KBM-7 (cell line): ENCODE results near the gene WNT5B.

ENCODE experiments used
- DNase-seq: peaks from one replicate; pipeline ENCODE4 v3.0.0-alpha.2; 2015
- in situ Hi-C: fragments of 300-500 bp; cut with MboI; formaldehyde crosslinking; loops from 2 replicates; pipeline ENCODE4 v1.14.3; 2020; ENCODE audit warnings: low sequenced_read_pairs, low pct_unique_long_range_greater_than_20kb, mixed read lengths

WNT5B gene

GRCh38 chr12:1628666-1629337, at the start of gene WNT5B:
WNT5B (plus strand) TSS chr12:1629231; CDS start chr12:1631355, 2,124 bp downstream.
- in situ Hi-C loops = loop anchor here (10.0 kb wide), 1 partner anchor 306 kb away; no protein-coding TSS in a partner anchor
- DNase-seq = no peak

GRCh38 chr12:1579651-1580435, 49.2 kb upstream of the WNT5B start:
- in situ Hi-C loops = loop anchor here (25.0 kb wide), 2 partner anchors 468 to 1018 kb away; no protein-coding TSS in a partner anchor
- DNase-seq = no peak

DNA sequence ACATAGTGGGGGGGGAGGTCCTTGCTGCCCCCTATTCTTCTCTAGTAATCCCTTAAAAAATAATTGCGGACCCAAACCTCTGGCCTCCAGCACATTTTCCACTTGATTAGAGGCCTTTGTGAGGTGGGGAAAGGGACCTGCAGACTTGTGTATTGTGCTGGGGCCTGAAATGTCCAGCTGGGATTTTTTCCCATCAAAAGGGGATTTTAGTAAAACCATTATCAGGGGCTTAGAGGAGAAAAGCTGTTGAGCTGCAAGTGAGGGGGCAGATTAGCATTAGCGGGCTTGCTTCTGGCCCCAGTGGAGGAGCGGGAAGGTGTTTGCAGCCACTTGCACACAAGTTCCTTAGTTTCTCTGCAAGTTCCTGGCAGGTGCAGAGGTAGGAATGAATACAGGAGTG, 48.5 kb upstream of the WNT5B start:
- in situ Hi-C loops = loop anchor here (25.0 kb wide), 2 partner anchors 468 to 1018 kb away; no protein-coding TSS in a partner anchor
- DNase-seq = no peak

- DNase-seq = no peak
- in situ Hi-C loops = loop anchor here (25.0 kb wide), 2 partner anchors 470 to 1020 kb away; no protein-coding TSS in a partner anchor
These were observed 46.9 kb upstream of the WNT5B start for GRCh38 chr12:1581973-1582708.

DNA sequence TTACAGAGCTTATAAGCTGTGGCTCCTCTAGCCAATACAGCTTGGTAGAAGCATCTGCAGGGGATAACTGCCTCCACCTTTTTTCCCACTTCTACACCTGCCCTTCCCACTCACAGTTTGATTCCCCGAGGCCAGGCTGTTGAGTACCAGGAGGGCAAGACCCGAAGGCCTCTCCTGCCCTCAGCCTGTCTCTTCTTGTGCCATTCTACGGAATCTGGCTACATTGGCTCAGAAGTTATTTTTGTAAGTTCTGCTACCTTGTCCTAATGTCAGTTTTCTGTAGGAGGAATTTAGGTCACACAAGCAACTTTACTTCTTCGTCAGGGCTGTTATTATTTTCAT, 46.4 kb upstream of the WNT5B start:
- in situ Hi-C loops = loop anchor here (25.0 kb wide), 2 partner anchors 470 to 1020 kb away; no protein-coding TSS in a partner anchor
- DNase-seq = no peak

DNA sequence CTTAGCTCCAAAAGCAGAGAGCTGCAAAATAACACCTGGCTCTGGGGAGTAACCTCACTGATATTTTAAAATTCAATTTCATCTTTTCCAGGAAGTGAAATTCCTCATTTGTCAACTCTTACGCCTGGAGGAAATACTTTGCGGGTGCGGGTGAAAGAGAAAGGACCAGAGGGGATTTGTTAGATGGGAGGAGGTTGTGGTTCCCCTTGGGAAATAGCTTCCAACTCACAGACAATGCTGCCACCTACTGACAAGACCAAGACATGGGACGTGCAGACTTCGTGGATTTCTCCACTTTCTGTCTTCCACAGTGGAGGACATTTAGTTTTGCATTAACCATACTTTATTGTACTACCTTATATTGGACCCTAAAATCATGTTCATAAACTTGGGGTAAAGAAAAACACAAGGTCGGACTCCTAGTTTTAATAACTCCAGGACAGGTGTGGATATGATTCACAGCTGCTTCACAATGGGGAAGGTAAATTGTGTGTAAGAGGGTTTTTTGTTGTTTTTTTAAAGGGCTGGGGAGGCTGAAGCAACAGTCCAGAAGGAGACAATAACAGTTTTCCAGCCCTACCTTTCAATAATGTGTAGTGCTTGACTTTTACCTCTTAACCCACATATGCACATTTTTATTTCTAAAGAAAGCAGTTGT, 45.5 kb upstream of the WNT5B start:
- peak; percentile 80 for DNase-seq
- in situ Hi-C loops = loop anchor here (25.0 kb wide), 2 partner anchors 471 to 1021 kb away; no protein-coding TSS in a partner anchor

- in situ Hi-C loops = loop anchor here (25.0 kb wide), 2 partner anchors 472 to 1022 kb away; no protein-coding TSS in a partner anchor
- no peak for DNase-seq
These were observed 44.7 kb upstream of the WNT5B start for GRCh38 chr12:1584326-1584725.

DNA sequence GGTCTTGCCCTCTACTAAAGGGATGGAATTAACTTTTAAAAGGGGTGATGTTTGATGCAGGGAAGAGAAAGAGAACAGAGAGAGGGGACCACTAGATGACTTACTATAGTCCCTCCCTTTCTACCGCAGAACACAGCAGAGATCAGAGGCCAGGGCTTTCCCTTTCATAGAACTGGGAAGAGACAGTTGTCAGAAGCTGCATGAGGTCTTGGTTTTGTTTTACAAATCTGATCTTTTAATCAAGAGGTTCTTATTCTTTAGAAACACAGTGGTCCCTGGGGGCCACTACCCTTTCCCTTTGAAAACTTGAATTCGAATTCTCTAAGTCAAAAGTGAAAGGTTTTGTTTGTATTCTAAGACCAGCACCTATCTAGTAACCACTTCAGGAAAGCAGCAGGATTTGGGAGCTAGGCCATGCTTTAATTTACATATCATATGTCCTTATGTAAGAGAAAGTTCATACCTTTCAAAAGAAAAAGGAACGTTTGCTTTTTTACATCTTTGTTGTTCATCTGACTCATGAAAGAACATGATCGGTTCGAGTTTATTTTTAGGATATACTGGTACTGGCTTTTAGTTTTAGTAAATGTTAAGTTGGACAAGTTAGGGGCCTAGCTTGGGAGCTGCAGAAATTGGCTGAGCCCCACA, 41.0 kb upstream of the WNT5B start:
- in situ Hi-C loops = loop anchor here (25.0 kb wide), 2 partner anchors 476 to 1026 kb away; no protein-coding TSS in a partner anchor
- DNase-seq = no peak

DNA sequence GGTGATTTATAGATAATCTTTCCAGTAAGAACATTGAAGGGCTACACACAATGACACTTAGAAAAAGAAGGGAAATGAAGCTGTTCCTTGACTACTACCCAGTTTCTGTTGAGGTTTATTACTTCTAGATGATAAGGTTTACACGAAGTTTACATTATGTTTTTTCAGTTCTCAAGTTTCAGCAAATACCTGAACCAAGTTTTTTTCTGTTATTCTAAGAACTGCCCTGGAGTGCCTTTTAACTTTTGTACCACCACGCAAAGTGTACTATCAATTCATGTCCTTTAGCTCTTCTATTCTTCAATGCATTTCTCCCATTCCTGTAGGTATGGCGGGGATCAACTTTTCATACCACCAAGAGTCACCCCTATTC, 40.5 kb upstream of the WNT5B start:
- no peak for DNase-seq
- in situ Hi-C loops = loop anchor here (25.0 kb wide), 2 partner anchors 476 to 1026 kb away; no protein-coding TSS in a partner anchor

- in situ Hi-C loops = loop anchor here (25.0 kb wide), 2 partner anchors 478 to 1028 kb away; no protein-coding TSS in a partner anchor
- no peak for DNase-seq
These were observed 38.6 kb upstream of the WNT5B start for GRCh38 chr12:1590221-1590979.

DNA sequence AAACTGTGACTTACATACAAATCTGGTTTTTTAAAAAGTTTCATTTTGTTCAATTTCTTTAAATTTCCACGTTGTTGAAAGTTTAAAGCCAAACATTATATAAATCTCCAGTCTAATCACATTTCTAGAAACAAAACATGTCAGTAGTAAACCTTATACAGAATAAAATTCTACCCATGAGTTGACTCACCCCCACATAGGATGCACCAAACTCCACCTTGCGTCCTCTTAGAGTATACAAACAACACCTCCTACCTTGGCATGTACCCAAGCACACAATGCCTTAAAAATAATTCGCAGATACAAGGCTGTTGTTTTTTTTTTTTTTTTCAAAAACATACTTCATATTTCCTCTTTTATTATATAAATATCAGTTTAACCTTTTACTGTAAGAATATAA, 38.0 kb upstream of the WNT5B start:
- in situ Hi-C loops = loop anchor here (25.0 kb wide), 2 partner anchors 479 to 1029 kb away; no protein-coding TSS in a partner anchor

GRCh38 chr12:1591543-1591942, 37.5 kb upstream of the WNT5B start:
- DNase-seq = no peak
- in situ Hi-C loops = loop anchor here (25.0 kb wide), 2 partner anchors 479 to 1029 kb away; no protein-coding TSS in a partner anchor

More for the DNA sequence above, 38.0 kb upstream of the WNT5B start:
- no peak for DNase-seq

GRCh38 chr12:1592444-1593173, 36.4 kb upstream of the WNT5B start:
- peak; percentile 68 for DNase-seq
- in situ Hi-C loops = loop anchor here (25.0 kb wide), 2 partner anchors 480 to 1030 kb away; no protein-coding TSS in a partner anchor

DNA sequence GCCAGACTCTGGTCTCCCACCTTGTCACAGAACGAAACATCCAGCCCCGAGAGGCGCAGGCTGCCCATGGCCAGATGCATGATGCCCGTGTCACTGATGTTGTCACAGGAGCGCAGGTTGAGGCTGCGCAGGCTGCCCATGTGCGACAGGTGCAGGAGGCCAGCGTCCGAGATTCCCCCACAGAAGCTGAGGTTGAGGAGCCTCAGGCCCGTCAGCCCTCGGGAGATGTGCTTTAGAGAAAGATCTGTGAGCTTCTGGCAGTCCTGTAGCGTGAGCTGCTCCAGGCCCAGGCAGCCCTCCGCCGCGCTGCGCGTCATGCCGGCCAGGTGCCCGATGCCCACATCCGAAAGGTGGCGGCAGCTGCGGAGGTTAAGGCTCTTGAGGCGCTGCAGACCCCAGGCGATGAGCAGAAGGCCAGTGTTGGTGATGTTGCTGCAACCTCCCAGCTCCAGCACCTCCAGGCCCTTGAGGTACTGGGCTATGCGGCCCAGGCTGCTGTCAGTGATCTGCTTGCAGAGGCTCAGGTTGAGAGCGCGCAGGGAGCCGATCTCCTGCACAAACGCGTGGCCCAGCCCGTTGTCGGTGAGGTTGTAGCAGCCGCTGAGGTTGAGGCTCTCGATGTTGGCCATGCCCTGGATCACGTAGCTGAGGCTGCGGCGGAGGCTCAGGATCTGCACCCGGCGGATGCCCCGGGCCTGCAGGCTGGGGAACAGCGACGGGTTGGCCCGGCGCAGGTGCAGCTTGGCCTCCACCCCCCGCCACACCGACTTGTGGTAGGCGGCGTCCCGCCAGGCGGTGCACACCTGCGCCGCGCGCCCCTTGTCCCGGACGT, 35.6 kb upstream of the WNT5B start:
- in situ Hi-C loops = loop anchor here (25.0 kb wide), 2 partner anchors 481 to 1031 kb away; no protein-coding TSS in a partner anchor
- DNase-seq = peak; percentile 53

DNA sequence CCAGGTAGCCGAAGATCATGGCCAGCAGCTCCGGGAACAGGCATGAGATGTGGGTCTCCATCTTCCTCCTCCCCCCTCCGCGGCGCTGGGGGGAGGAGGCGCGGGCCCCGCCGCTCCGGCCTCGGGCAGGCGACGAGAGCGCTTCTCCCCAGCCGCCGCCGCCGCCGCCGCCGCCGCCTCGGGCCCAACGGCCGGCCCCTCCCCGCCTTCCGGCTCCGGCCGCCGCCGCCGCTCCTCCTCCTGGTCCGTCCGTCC, 35.1 kb upstream of the WNT5B start:
- in situ Hi-C loops = loop anchor here (25.0 kb wide), 2 partner anchors 482 to 1032 kb away; no protein-coding TSS in a partner anchor
- peak; percentile 35 for DNase-seq
